RPMI7951 (cell line): ENCODE results near the gene RNF227. TPM values are rescaled to one million over a fixed set of nuclear protein-coding genes. Genes with fewer than 3 reads are reported as not detected.
"Not testable (repeated sequence)": the region's sequence is repeated elsewhere in the genome, so short reads cannot be mapped to it uniquely, and the experiment has no call there.

Source experiments
- DNase-seq: peaks from one replicate; pipeline ENCODE4 v3.0.0-alpha.2; 2012; ENCODE audit warnings: low read depth
- total RNA-seq: library from RNA; depleted of rRNA; stranded (reverse); fragments of >200 nt; shearing (Covaris generic); gene quantifications from 2 replicates; pipeline ENCODE4 v1.2.3, GENCODE V29; 2014; rRNA removed

RNF227 gene
- total RNA-seq: 2.3 and 7.8 TPM in 2 replicates

DNA sequence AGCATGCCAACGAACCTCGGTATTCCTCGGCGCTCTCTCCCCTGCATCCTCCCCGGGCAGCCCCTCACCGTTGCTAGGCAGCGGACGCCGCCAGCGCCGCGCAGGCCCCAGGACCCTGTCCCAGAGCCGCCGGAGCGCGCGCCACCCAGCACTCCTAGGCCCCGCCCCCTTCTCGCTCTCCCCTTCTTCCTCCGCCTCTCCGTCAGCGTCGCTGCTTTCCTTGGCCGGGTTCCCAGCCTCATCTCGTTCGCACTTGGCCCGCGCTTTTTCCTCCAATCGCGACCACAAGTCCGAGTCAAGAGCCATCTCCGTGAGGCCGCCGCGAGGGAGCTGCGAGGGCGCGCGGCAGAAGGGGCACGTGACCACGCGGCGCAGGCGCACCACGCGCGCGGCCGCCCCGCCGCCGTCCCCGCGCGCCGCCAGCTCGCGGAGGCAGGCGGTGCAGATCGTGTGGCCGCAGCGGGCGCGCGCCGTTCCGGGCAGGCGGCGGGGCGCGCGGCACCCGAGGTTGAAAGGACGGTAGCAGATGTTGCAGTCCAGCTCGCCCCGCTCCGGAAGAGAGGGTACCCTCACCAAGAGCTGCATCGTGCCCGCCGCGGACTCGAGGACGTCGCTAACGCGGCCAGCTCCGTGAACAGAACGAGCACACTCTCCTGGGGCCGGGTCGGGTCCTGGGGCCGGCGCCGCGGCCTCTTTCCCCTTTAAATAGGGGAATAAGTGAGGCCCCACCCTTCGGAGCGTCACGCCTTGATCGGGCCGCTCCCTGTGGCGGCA lies at the start of gene RNF227:
TSS of gene RNF227 (minus strand) at position 679 of the 774 bp plus-strand sequence. CDS start at position 585, 94 bp downstream.
- DNase-seq: peak; percentile 95

DNA sequence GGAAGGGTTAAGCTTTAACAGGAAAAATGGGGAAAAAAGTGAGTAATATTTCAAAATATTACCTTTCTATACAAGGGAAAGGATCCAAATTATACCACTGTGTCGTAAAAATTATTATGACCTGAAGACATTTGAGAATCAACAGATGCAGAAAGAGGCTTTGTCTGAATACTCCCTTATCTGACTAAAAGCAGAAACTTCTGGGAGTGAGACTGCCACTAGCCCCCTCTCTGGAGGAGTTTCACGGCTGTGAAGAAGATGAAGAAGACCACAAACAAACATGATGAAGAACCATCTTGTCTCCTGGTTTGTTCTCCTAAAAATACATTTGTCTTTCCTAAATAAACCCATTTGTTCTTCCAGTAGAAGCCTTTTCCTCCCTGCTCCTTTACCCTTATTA lies 45.3 kb upstream of the RNF227 start:
- no peak for DNase-seq

GRCh38 chr17:7959503-7960253 lies 43.6 kb upstream of the RNF227 start:
- DNase-seq: no peak

DNA sequence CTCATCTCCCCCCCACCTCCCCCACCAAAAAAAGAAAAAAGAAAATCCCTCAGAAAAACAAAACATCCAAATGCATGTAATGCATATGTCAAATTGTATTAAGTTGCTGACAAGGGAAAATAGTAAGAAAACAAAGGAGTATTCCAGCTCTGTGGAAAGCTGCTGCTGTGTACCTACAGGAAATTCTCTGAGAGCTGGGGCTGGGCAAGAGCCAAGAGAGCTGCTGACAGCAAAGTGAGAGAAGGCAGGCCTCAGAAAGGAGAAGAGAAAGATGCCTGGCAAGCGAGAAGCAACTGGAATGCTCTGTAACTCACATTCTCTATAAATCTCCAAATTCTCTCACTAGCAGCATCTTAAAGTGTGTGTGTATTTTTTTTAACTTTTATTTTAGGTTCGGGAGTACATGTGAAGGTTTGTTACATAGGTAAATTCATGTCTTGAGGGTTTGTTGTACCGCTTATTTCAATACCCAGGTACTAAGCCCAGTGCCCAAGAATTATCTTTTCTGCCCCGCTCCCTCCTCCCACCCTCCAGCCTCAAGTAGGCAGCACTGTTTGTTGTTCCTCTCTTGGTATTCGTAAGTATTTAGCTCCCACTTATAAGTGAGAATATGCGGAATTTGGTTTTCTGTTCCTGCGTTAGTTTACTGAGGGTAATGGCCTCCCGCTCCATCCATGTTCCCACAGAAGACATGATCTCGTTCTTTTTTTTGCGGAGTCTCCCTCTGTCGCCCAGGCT lies 40.3 kb upstream of the RNF227 start:
- DNase-seq: no peak

DNA sequence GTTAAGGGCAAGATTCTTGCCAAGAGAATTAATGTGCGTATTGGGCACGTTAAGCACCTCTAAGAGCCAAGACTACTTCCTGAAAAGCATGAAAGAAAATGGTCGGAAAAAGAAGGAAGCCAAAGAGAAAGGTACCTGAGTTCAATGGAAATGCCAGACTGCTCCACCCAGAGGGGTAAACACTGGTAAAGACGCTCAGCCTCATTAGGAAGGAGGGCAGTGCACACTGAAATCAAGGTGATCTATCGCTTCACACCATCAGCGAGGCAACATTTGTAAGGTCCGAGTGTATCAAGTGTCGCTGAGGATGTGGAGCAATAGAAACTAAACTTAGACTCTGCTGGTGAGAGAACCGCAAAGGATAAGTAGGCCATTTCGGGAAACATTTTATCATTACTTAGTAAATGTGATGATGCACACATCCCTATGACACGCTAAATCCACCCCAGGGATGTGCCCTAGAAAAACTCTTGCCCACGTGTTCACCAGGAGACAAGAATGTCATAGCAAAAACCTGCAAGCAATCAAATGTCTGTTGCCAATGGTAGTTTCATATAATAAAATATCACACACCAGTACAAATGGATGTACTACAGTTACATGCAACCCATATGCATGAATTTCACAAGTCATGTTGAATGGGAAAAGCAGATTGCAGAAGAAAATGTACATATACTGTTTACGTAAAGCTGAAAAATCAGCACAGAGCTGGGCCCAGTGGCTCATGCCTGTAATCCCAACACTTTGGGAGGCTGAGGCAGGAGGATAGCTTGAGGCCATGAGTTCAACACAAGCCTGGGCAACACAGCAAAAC lies 39.5 kb upstream of the RNF227 start:
- DNase-seq: no peak

DNA sequence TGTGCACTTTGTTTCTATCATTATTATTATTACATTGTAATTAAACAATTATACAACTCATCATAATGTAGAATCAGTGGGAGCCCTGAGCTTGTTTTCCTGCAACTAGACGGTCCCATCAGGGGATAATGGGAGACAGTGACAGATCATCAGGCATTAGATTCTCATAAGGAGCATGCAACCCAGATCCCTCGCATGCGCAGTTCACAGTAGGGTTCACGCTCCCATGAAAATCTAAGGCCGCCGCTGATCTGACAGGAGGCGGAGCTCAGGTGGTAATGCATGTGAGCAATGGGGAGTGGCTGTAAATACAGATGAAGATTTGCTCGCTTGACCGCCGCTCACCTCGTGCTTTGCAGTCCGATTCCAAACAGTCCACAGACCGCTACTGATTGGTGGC lies 37.2 kb upstream of the RNF227 start:
- not testable (repeated sequence) for DNase-seq

- no peak for DNase-seq
Measured at GRCh38 chr17:7951143-7951792, 35.2 kb upstream of the RNF227 start.

DNA sequence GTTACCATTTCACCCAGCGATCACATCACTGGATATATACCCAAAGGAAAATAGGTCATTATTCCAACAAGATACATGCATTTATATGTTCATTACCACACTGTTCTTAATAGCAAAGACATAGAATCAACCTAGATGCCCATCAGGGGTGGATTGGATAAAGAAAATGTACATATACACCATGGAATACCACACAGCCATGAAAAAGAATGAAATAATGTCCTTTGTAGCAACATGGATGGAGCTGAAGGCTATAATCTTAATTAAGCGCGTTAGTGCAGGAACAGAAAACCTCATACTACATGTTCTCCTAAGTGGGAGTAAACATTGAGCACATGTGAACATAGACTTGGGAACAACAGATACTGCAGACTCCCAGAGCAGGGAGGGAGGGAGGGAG lies 34.5 kb upstream of the RNF227 start:
- no peak for DNase-seq

- no peak for DNase-seq
Measured at GRCh38 chr17:7947651-7948050, 31.6 kb upstream of the RNF227 start.

DNA sequence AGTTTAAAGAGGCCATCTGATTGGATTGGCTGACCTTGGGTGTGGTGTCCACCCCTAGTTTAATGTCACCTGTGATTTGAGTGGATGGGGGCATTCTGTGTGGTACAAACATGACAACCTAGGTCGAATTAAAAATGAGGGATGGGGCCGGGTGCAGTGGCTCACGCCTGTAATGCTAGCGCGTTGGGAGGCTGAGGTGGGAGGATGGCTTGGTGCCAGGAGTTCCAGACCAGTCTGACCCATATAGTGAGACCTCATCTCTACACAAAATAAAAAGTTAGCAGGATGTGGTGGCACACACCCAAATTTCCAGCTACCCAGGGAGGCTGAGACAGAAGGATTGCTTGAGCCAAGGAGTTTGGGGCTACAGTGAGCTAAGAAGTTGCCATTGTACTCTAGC lies 30.4 kb upstream of the RNF227 start:
- no peak for DNase-seq

GRCh38 chr17:7945651-7946050 lies 29.6 kb upstream of the RNF227 start:
- DNase-seq: no peak

DNA sequence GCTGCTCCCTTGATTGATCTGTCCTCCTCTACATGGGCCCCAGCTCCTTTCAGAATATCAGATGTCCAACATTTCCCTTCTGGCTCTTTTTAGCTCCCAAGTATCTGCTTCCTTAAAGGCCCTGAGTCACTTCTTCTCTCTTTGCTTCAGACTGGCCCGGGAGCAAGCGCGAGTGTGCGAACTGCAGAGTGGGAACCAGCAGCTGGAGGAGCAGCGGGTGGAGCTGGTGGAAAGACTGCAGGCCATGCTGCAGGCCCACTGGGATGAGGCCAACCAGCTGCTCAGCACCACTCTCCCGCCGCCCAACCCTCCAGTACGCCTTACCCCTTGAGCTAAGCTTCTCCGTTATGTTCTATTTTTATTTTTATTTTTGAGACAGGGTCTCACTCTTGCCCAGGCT lies 28.2 kb upstream of the RNF227 start:
- DNase-seq: no peak

DNA sequence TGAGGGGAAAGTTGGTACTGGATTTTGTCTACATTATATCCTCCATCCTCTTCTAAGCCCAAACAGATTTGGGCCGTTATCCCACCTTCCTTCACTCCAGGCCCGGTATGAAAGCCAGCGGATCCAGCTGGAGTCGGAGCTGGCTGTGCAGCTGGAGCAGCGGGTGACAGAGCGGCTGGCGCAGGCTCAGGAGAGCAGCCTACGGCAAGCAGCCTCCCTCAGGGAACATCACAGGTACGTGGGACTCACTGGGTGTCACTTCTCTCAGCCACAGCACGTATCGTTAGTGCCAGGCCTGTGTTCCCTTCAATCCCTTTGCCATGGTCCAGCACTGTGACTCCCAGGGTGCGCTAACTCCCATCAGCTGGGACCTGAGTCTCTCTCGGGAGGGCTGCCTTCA lies 27.2 kb upstream of the RNF227 start:
- no peak for DNase-seq

GRCh38 chr17:7940743-7941142 lies 24.7 kb upstream of the RNF227 start:
- no peak for DNase-seq

- no peak for DNase-seq
Measured at GRCh38 chr17:7940034-7940433, 23.9 kb upstream of the RNF227 start.

DNA sequence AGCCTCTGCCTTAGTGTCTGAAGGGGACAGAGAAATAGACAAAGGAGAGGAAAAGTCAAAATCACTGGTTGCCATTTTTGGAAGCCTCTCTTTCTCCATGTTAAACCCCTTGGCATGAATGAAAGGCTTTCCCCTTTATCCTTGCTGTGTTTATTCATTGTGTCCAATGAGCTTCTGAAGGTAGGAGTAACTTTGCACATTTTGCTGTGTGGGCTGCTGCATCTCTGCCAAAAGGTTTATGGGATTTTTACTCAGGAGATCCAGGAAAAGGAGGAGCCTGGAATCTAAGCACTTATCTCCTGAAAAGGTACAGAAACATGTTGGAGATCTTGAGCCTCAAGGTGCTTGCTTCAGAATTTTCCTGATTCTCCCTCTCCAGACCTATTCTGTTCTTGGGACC lies 19.8 kb upstream of the RNF227 start:
- DNase-seq: no peak

- DNase-seq: peak; percentile 88
Measured at GRCh38 chr17:7932949-7933348, 16.9 kb upstream of the RNF227 start.

DNA sequence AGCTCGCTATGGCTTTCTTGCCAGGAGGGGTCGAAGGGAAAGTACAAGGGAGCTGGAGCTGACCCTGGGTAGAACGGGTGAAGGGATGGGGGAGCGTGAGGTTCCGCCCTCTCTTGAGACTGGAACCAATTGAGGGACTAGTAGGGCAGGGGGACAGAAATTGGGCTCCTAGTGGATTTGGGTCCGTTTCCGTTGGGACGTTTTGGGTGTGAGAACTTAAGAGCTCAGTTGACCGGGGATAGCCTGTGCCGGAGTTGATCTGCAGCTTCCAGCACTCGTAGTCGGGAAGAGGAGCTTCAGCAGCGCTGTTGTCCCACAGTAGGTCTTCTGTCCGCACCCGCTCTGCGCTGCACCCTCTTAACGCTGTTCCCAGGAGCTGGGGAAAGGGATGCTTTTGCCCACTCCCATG lies 16.4 kb upstream of the RNF227 start:
- DNase-seq: peak; percentile 31

- peak; percentile 97 for DNase-seq
Measured at GRCh38 chr17:7931709-7932482, 15.8 kb upstream of the RNF227 start, which contains the start of the genes CNTROB and TRAPPC1. TSS of gene CNTROB (plus strand) at chr17:7932206. CDS start at chr17:7933080, 874 bp downstream. TSS of gene TRAPPC1 (minus strand) at chr17:7931946. CDS start at chr17:7931829, 117 bp downstream.
